ENCODE measurements around the gene TMEM106A.

TMEM106A gene

DNA sequence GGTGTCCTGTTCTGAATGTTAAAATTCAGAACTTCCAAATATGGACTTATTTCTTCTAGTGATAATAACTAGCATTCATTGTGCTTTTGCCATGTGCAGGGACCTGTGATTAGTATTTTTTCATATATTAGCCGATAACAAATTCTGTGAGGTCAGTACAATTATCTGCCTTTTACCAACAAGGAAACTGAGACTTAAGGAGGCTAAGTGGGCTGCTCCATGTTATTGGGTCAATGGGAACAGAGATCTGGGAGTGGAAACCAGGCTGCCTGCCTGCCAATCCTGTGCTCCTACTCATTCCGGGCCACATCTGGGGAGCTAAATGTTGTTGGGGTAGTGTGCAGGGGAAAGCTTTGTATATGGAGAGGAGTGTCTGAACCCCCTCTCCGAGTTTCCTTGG is 3.7 kb downstream of the TMEM106A start:
- TF ChIP-seq, protein P1, sequence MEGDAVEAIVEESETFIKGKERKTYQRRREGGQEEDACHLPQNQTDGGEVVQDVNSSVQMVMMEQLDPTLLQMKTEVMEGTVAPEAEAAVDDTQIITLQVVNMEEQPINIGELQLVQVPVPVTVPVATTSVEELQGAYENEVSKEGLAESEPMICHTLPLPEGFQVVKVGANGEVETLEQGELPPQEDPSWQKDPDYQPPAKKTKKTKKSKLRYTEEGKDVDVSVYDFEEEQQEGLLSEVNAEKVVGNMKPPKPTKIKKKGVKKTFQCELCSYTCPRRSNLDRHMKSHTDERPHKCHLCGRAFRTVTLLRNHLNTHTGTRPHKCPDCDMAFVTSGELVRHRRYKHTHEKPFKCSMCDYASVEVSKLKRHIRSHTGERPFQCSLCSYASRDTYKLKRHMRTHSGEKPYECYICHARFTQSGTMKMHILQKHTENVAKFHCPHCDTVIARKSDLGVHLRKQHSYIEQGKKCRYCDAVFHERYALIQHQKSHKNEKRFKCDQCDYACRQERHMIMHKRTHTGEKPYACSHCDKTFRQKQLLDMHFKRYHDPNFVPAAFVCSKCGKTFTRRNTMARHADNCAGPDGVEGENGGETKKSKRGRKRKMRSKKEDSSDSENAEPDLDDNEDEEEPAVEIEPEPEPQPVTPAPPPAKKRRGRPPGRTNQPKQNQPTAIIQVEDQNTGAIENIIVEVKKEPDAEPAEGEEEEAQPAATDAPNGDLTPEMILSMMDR (IDR thresholded peaks at IDR 0.05; ENCODE audit: extremely low read depth, insufficient read depth, missing control alignments) = no peak
- no peak for DNase-seq (ENCODE audit: low spot score)
- in situ Hi-C loops (cut with MboI; ENCODE audit: low pct_unique_long_range_greater_than_20kb, low sequenced_read_pairs, unreplicated experiment) = no loop called here

DNA sequence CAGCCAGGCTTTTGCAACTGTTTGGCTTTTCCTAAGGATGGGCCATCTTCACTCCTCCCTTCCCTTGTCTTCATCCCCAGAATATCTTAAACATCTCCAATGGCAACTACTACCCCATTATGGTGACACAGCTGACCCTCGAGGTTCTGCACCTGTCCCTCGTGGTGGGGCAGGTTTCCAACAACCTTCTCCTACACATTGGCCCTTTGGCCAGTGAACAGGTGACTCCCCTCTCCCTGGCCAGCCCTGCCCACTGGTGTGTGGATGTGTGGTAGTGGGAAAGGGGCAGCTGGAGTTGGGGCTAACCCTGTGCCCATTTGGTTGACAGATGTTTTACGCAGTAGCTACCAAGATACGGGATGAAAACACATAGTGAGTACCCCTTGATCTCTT is 4.7 kb downstream of the TMEM106A start:
- TF ChIP-seq, protein P1 (IDR thresholded peaks at IDR 0.05; ENCODE audit: extremely low read depth, insufficient read depth, missing control alignments) = no peak
- no peak for DNase-seq (ENCODE audit: low spot score)
- in situ Hi-C loops (cut with MboI; ENCODE audit: low pct_unique_long_range_greater_than_20kb, low sequenced_read_pairs, unreplicated experiment) = no loop called here

DNA sequence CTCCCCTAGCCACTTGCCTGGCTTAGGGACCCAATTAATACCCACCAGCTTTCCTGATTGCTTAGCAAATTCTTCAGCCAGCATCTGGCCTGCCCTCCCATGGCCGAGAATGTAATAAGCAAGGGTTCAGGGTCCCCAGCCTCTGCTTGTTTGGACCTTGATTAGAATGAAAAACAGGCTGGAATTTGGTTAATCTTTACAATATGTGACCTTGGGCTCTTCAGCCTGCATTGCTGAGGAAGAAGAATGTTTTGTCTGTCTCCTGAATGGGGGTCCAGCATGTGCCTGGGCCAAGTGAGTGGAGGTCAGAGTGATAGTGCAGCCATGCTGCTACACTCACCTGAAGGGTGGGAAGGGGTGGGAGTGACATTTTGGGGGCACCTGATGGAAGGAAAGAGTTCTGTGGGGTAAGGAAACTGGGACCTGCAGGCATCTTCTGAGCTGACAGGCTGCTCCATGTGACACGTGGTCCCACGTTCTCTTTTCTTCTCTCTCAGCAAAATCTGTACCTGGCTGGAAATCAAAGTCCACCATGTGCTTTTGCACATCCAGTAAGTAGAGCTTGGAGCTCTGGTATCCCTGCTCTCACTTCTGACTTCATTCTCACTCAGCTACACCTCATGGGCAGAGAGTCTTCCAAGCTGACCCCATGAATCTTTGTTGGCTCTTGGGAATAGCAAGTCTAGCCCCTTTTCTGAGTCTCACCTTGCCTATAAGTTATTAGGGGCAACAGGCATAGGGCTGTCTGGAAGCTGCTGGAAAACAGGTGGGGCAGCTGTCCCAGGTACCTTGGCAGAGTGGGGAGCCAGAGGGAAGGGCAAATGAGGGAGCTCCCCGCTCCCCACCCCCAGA is 5.3 kb downstream of the TMEM106A start:
- DNase-seq (ENCODE audit: low spot score) = no peak
- in situ Hi-C loops (cut with MboI; ENCODE audit: low pct_unique_long_range_greater_than_20kb, low sequenced_read_pairs, unreplicated experiment) = no loop called here
- TF ChIP-seq, protein P1 (IDR thresholded peaks at IDR 0.05; ENCODE audit: extremely low read depth, insufficient read depth, missing control alignments) = no peak

DNA sequence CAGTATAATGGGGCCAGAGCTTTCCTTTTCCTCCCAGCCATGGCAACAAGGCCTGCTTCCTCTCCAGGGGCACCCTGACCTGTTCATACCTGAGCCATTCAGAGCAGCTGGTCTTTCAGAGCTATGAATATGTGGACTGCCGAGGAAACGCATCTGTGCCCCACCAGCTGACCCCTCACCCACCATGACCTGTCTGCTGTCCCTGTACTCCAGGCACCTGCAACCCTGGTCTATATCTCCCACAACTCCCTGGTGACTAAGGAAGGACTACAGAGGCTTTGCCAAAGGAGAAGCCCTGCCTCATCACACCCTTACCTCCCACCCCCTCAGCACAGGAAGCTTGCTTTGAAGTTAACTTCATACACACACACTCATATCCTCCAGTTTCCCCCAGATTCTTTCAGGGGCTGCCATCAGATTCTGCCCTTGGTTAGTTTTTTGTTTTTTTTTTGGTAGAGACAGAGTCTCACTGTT is 6.0 kb downstream of the TMEM106A start:
- no peak for DNase-seq (ENCODE audit: low spot score)
- in situ Hi-C loops (cut with MboI; ENCODE audit: low pct_unique_long_range_greater_than_20kb, low sequenced_read_pairs, unreplicated experiment) = no loop called here
- TF ChIP-seq, protein P1 (IDR thresholded peaks at IDR 0.05; ENCODE audit: extremely low read depth, insufficient read depth, missing control alignments) = no peak

DNA sequence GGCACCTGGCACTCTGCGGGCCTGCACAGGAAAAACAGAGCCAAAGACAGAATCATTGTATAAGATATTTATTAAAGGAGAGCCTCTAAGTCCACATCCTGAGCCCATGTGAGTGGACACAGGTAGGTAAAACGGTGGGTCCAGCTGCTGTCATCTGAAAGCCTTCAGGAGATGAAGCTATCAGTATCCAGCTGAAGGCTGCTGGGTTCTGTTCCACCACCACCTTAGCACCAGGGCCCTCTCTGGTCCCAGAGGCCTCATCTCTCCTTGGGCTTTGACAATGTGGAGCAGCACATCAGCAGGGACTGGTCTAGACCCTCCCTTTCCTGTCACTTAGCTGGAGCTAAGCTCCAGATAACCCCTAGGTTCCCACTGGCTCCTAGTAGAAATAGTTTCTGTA is 7.3 kb downstream of the TMEM106A start:
- TF ChIP-seq, protein P1 (IDR thresholded peaks at IDR 0.05; ENCODE audit: extremely low read depth, insufficient read depth, missing control alignments) = no peak
- no peak for DNase-seq (ENCODE audit: low spot score)
- in situ Hi-C loops (cut with MboI; ENCODE audit: low pct_unique_long_range_greater_than_20kb, low sequenced_read_pairs, unreplicated experiment) = no loop called here

DNA sequence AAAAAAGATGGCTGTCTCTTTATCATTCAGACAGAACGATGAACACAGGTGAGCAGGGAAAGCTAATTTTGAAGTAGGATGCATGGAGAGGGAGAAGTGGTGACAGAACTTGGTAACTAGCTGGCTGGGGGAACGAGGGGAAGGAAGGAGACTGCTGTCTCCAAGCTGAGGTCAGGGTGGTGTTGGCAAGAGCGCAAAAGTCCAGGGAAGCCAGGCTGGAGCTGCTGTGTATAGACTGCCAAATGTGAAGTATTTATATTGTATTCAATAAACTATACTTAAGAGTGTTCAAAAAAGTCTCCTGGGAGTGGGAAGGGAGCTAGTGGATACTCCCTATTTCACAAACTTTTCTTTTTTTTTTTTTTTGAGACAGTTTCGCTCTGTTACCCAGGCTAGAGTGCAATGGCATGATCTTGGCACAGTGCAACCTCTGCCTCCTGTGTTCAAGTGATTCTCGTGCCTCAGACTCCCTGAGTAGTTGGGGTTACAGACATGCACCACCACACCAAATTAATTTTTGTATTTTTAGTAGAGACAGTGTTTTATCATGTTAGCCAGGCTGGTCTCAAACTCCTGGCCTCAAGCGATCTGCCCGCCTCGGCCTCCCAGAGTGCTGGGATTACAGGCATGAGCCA is 8.2 kb downstream of the TMEM106A start:
- TF ChIP-seq, protein P1 (IDR thresholded peaks at IDR 0.05; ENCODE audit: extremely low read depth, insufficient read depth, missing control alignments) = no peak
- in situ Hi-C loops (cut with MboI; ENCODE audit: low pct_unique_long_range_greater_than_20kb, low sequenced_read_pairs, unreplicated experiment) = no loop called here
- no peak for DNase-seq (ENCODE audit: low spot score)
